A549 (cell line): ENCODE measurements around the gene TGFB1. TPM values are rescaled to one million over a fixed set of nuclear protein-coding genes. Genes with fewer than 3 reads are reported as not detected.

Source experiments
- ATAC-seq, 2 experiments: fragments of 200-7000 bp in 1 of 2; fragments of >200 bp in 1 of 2; cut with Nextera tagmentation in 1 of 2; cut with Tn5 transposase in 1 of 2; 3 replicates each; pipeline versions ENCODE4 v1.8.0 to v1.9.1; 2018 to 2020; ENCODE audit warnings: mild to moderate bottlenecking in 1 of 2, moderate library complexity in 1 of 2
- CTCF ChIA-PET: fragments of 300-600 bp; sonication (Branson Sonifier 250); formaldehyde crosslinking; extraction: SDS; loops from one replicate; lab custom pipeline; 2021; ENCODE audit warnings: antibody characterized with exemption, inconsistent platforms; lab: Yijun Ruan, JAX
- POLR2A ChIA-PET: fragments of 350-600 bp; formaldehyde crosslinking; extraction: SDS; loops from one replicate; lab custom pipeline; 2021; ENCODE audit warnings: antibody characterized with exemption, inconsistent platforms; lab: Yijun Ruan, JAX
- DNase-seq, 2 experiments: peaks; one replicate each; pipeline versions ENCODE4 v3.0.0 to v3.0.0-alpha.2; 2011 to 2016; ENCODE audit warnings: low read depth in 1 of 2, low spot score in 1 of 2
- FAIRE-seq: peaks from 2 replicates; lab custom pipeline; 2011; peaks lifted over from hg19 to GRCh38; lab: Jason Lieb, UNC
- H3K27ac ChIP-seq, 2 experiments: fragments of >200 bp; sonication (Bioruptor Twin); formaldehyde crosslinking; 3 replicates each; pipeline ENCODE4 v1.5.1; 2016 to 2017
- H3K4me1 ChIP-seq: fragments of >200 bp; sonication (Bioruptor Twin); formaldehyde crosslinking; 3 replicates; pipeline ENCODE4 v1.6.1; 2016
- H3K4me2 ChIP-seq: fragments of >200 bp; sonication (Bioruptor Twin); formaldehyde crosslinking; 3 replicates; pipeline ENCODE4 v1.6.1; 2016
- H3K4me3 ChIP-seq: fragments of >200 bp; sonication (Bioruptor Twin); formaldehyde crosslinking; 3 replicates; pipeline ENCODE4 v1.5.1; 2016
- H3K9me3 ChIP-seq: fragments of >200 bp; sonication (Bioruptor Twin); formaldehyde crosslinking; 3 replicates; pipeline ENCODE4 v1.6.1; 2016
- CBX2 ChIP-seq: fragments of 200-600 bp; sonication (generic); IDR thresholded peaks from 2 replicates; pipeline ENCODE4 v1.6.1; 2016; ENCODE audit warnings: low read depth, mild to moderate bottlenecking, borderline replicate concordance
- CHD2 ChIP-seq: fragments of 150-350 bp; IDR thresholded peaks from 2 replicates; pipeline ENCODE4 v1.6.1; 2014; ENCODE audit warnings: low read length; ENCODE audit not compliant: partially characterized antibody
- EHMT2 ChIP-seq: fragments of 200-600 bp; sonication (generic); IDR thresholded peaks from 2 replicates; pipeline ENCODE4 v1.6.1; 2016; ENCODE audit warnings: antibody characterized with exemption, low read depth, mild to moderate bottlenecking, moderate library complexity
- EP300 ChIP-seq, 2 experiments: fragments of >200 bp; sonication (Bioruptor Twin); formaldehyde crosslinking; IDR thresholded peaks; 2 replicates in 1 of 2; 3 replicates in 1 of 2; pipeline ENCODE4 v1.6.1; 2016 to 2017
- ESRRA ChIP-seq: fragments of 150-350 bp; IDR thresholded peaks from 2 replicates; pipeline ENCODE4 v1.6.1; 2014; ENCODE audit warnings: mild to moderate bottlenecking, low read length, borderline replicate concordance
- FOSB ChIP-seq: fragments of 250-450 bp; sonication (Bioruptor Pico); IDR thresholded peaks from 2 replicates; pipeline ENCODE4 v1.5.0; 2020; ENCODE audit warnings: mild to moderate bottlenecking, moderate library complexity
- HEYL ChIP-seq: fragments of 250-450 bp; sonication (Bioruptor Pico); IDR thresholded peaks from 2 replicates; pipeline ENCODE4 v1.8.0; 2021; ENCODE audit warnings: mild to moderate bottlenecking, moderate library complexity
- HOXA7 ChIP-seq: fragments of 250-450 bp; sonication (Bioruptor Pico); IDR thresholded peaks from 2 replicates; pipeline ENCODE4 v1.5.0; 2020; ENCODE audit warnings: mild to moderate bottlenecking, moderate library complexity
- KDM1A ChIP-seq: fragments of 200-600 bp; sonication (generic); IDR thresholded peaks from 2 replicates; pipeline ENCODE4 v1.6.1; 2016; ENCODE audit warnings: low read depth, mild to moderate bottlenecking
- RCOR1 ChIP-seq: fragments of 150-350 bp; IDR thresholded peaks from 2 replicates; pipeline ENCODE4 v1.6.1; 2014; ENCODE audit warnings: antibody characterized with exemption, low read length, low read depth
- RNF2 ChIP-seq: fragments of 200-600 bp; sonication (generic); IDR thresholded peaks from 2 replicates; pipeline ENCODE4 v1.6.1; 2016; ENCODE audit warnings: low read depth, mild to moderate bottlenecking, antibody characterized with exemption, moderate library complexity, borderline replicate concordance
- TFCP2L1 ChIP-seq: fragments of 250-450 bp; sonication (Bioruptor Pico); IDR thresholded peaks from 2 replicates; pipeline ENCODE4 v1.5.0; 2021; ENCODE audit warnings: mild to moderate bottlenecking
- ZFP36 ChIP-seq: fragments of 450-650 bp; IDR thresholded peaks from 2 replicates; pipeline ENCODE4 v1.6.1; 2014; ENCODE audit warnings: borderline replicate concordance; ENCODE audit not compliant: partially characterized antibody
- WGBS: methylation state at CpG from one replicate; pipeline ENCODE4 v1.1.6; 2017; ENCODE audit errors: missing lambda C conversion rate; 5-methylcytosine and 5-hydroxymethylcytosine counted together
- polyA plus RNA-seq, 4 experiments: library from polyadenylated mRNA; depleted of rRNA in 3 of 4; stranded (reverse); fragments of >200 nt; fragmentation: RNase III in 1 of 4; extraction: RNeasy Plus Mini Kit Qiagen cat#74134 plus additional on column Dnase treatment in 1 of 4; gene quantifications; 2 replicates in 3 of 4; 3 replicates in 1 of 4; pipeline ENCODE4 v1.2.3, GENCODE V29; 2011 to 2017
- TF ChIP-seq, protein P1 (sequence below): fragments of 250-450 bp; sonication (Bioruptor Pico); IDR thresholded peaks from 2 replicates; pipeline ENCODE4 v1.5.0; 2020; ENCODE audit warnings: low read depth, mild to moderate bottlenecking, moderate library complexity
- TF ChIP-seq, protein P2 (sequence below): IDR thresholded peaks from 2 replicates; pipeline ENCODE4 v1.6.1; 2012
- TF ChIP-seq, protein P3 (sequence below): fragments of >200 bp; sonication (Bioruptor Twin); formaldehyde crosslinking; IDR thresholded peaks from 3 replicates; pipeline ENCODE4 v1.5.1; 2016

TGFB1 gene
- polyA plus RNA-seq, 2 of the 4 experiments (the other 2 are of a cell fraction), result 6.0 to 83.2 TPM

DNA sequence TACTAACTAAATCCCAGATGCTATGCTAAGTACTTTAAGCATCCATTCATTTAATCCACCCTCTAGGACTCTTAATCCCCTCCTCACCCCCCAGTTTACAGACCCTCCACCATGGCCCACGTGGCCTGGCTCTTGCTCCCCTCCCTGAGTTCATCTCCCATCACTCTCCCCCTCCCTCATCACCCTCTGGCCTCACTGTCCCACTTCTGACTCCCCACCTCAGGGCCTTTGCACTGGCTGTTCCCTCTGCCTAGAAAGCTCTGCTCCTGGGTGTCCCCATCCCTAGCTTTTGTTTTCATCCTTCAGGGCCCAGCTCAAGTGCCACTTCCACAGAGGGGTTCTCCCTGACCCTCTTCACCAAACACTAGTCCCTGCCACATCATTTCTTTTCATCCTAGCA, 6.0 kb upstream of the TGFB1 start:
- POLR2A ChIA-PET, result no interaction called here
- DNase-seq, result no peak
- Histone ChIP-seq H3K4me3 (no peak overlapping the region), H3K27ac (no peak overlapping the region), H3K9me3 (no peaks in the 10 kb centered on the region), H3K4me1 (peaks cover 13% of the 10 kb centered on the region), H3K4me2 (no peak overlapping the region)
- CTCF ChIA-PET, result interaction anchor here (0.6 to 2.8 kb wide), 6 partner anchors 11 to 74 kb away, joined by 3 to 12 read pairs (median 4); no protein-coding TSS in a partner anchor
- FAIRE-seq, result no peak
- WGBS, result 95% methylated on average over 1 of the region's 1 CpG
- ATAC-seq, result no peak
- TF ChIP-seq FOSB (CRISPR knock-in tag), result peak; percentile 40; the same call in 1 of the 2 replicates
- TF ChIP-seq, protein P1, sequence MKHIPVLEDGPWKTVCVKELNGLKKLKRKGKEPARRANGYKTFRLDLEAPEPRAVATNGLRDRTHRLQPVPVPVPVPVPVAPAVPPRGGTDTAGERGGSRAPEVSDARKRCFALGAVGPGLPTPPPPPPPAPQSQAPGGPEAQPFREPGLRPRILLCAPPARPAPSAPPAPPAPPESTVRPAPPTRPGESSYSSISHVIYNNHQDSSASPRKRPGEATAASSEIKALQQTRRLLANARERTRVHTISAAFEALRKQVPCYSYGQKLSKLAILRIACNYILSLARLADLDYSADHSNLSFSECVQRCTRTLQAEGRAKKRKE (CRISPR knock-in tag), result no peak
- TF ChIP-seq HOXA7, result 0 out of 2 replicates have a peak, but pooled peaks have one; percentile 19

DNA sequence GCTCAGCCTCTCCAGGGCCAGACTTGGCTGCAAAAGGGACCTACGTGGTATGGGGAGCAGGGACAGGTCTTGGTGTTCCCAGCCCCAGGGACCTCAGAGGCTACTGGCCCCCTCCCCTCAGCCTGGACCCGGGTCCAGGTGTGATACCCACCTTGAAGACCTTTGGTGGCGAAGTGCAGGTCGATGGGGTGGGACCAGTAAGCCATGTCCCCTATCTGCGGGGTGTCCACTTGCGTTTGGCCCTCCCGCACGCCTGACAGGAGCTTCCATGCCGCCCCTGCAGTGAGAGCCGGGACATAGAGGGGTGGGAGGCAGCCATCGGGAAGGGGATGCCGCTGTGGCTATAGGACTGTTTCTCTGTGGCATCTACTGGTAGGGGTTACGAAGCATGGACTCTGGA, 4.0 kb upstream of the TGFB1 start:
- TF ChIP-seq RNF2 (no peak), ESRRA (no peak), TFCP2L1 (no peak), CBX2 (no peak), RCOR1 (no peak), CHD2 (no peak), EHMT2 (no peak), KDM1A (no peak)
- TF ChIP-seq, protein P2, sequence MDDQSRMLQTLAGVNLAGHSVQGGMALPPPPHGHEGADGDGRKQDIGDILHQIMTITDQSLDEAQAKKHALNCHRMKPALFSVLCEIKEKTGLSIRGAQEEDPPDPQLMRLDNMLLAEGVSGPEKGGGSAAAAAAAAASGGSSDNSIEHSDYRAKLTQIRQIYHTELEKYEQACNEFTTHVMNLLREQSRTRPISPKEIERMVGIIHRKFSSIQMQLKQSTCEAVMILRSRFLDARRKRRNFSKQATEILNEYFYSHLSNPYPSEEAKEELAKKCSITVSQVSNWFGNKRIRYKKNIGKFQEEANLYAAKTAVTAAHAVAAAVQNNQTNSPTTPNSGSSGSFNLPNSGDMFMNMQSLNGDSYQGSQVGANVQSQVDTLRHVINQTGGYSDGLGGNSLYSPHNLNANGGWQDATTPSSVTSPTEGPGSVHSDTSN, result no peak
- TF ChIP-seq, all 56 proteins: peak for 0
- ATAC-seq (no peak), FAIRE-seq (no peak), DNase-seq (no peak)
- Histone ChIP-seq H3K4me2 (no peak overlapping the region), H3K4me3 (no peak overlapping the region), H3K4me1 (peaks cover 10% of the 10 kb centered on the region; the same call in 2 of the 3 replicates), H3K9me3 (no peaks in the 10 kb centered on the region), H3K27ac (no peak overlapping the region)
- POLR2A ChIA-PET, result no interaction called here
- 89% methylated on average over 13 of the region's 13 CpGs for whole genome bisulfite sequencing
- CTCF ChIA-PET, result interaction anchor here (1.0 to 8.5 kb wide), 5 partner anchors 9 to 206 kb away, joined by 5 to 197 read pairs (median 8); partner anchors contain the start of gene B9D2

DNA sequence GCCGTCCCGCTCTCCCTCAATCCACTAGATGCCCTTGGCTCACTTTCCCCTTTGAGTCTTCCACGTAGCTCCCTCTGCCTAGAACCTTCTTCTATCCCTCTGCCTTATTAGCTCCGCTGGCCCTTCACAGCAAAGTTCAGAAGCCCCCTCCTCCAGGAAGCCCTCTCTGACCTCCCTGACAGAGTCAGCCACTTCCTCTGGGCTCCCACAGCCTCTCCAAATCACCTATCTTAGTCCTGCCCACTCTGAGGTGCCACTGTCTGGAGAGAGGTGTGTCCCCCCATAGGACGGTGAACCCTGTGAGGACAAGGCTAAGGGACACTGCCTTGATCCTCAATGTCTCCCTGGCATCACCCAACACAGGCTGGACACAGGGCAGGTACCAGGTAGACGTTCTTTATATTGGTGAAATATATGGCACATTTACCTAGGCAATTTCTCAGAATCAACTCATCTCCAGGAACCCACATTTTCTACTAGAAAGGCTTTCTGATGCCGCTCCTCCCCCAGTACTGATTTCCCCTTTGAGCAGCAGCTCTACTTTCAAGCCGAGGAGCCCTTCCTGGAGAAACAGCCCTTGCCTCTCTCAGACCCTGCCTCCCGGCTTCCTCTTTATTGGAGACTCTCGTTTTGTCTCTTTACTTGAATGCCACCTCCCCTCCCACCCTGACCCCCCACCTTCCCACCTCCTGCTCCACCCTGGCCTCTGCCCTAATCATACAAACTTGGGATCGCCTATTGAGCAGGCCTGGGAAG, 3.4 kb upstream of the TGFB1 start:
- TF ChIP-seq ZFP36 (peak; percentile 79), CBX2 (no peak)
- TF ChIP-seq, all 56 proteins: peak for 1
- no peak for FAIRE-seq
- Histone ChIP-seq H3K4me1 (peaks cover 4% of the 10 kb centered on the region; the same call in 1 of the 3 replicates), H3K4me3 (no peak overlapping the region), H3K27ac (no peak overlapping the region), H3K9me3 (no peaks in the 10 kb centered on the region), H3K4me2 (no peak overlapping the region)
- no peak for ATAC-seq
- no peak for DNase-seq
- 93% methylated on average over 11 of the region's 11 CpGs for WGBS
- POLR2A ChIA-PET, result interaction anchor here (0.7 to 1.0 kb wide), 2 partner anchors 9 to 53 kb away, joined by 3 read pairs; no protein-coding TSS in a partner anchor
- CTCF ChIA-PET, result interaction anchor here (0.6 to 9.4 kb wide), 10 partner anchors 10 to 206 kb away, joined by 3 to 197 read pairs (median 6); partner anchors contain the start of genes B9D2 and TMEM91

DNA sequence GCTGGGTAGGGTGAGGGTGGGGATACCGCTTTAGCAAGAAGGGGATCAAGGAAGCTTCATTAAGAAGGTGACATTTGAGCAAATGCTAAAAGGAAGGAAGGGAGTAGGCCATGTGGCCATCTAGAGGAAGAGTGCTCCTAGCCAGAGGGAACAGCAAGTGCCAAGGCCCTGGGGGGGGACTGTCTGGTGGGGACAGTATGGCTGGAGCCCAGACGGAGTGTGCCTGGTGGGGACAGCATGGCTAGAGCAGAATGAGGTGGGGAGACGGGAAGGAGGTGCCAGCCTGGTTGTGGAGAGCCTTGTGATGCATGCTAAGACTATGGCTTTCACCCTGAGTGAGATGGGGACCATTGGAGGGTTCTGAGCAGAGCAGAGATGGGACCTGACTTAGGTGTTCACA, 2.1 kb upstream of the TGFB1 start:
- Histone ChIP-seq H3K27ac (no peak overlapping the region), H3K4me1 (peaks cover 10% of the 10 kb centered on the region), H3K4me2 (no peak overlapping the region), H3K4me3 (no peak overlapping the region), H3K9me3 (no peaks in the 10 kb centered on the region)
- ATAC-seq, result no peak
- CTCF ChIA-PET, result interaction anchor here (0.6 to 9.4 kb wide), 21 partner anchors 11 to 827 kb away, joined by 3 to 197 read pairs (median 6); partner anchors contain the start of genes B9D2, CCDC97 and DMAC2
- WGBS, result 89% methylated on average over 3 of the region's 3 CpGs
- POLR2A ChIA-PET, result interaction anchor here (1.2 to 5.6 kb wide), 2 partner anchors 8 to 83 kb away, joined by 4 to 96 read pairs; partner anchors contain the start of gene B9D2
- no peak for DNase-seq
- no peak for FAIRE-seq
- TF ChIP-seq HEYL (no peak), HOXA7 (no peak), EP300 (IDR thresholded peaks at IDR 0.05) (no peak)
- TF ChIP-seq, protein P3, sequence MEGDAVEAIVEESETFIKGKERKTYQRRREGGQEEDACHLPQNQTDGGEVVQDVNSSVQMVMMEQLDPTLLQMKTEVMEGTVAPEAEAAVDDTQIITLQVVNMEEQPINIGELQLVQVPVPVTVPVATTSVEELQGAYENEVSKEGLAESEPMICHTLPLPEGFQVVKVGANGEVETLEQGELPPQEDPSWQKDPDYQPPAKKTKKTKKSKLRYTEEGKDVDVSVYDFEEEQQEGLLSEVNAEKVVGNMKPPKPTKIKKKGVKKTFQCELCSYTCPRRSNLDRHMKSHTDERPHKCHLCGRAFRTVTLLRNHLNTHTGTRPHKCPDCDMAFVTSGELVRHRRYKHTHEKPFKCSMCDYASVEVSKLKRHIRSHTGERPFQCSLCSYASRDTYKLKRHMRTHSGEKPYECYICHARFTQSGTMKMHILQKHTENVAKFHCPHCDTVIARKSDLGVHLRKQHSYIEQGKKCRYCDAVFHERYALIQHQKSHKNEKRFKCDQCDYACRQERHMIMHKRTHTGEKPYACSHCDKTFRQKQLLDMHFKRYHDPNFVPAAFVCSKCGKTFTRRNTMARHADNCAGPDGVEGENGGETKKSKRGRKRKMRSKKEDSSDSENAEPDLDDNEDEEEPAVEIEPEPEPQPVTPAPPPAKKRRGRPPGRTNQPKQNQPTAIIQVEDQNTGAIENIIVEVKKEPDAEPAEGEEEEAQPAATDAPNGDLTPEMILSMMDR, result no peak
